Mucosa of gallbladder (tissue), 1 donor: Measurements from ENCODE around the gene GYPA. TPM values are rescaled to one million over a fixed set of nuclear protein-coding genes. Genes with fewer than 3 reads are reported as not detected.

Experiments used
- total RNA-seq: library from RNA; stranded (reverse); gene quantifications from one replicate; pipeline ENCODE4 v1.2.1, GENCODE V29; 2021
- donor health status: DM: no; HTN: no; CAD: no.

The GYPA gene
- total RNA-seq, 1 donor from 2014 or later: 0.69 TPM

Other genes starting within 250 kb of the GYPA start
- gene GYPE, start 235.2 kb downstream of the GYPA start, total RNA-seq: 0.43 TPM
- gene GYPB, start 121.3 kb downstream of the GYPA start, total RNA-seq: not detected